ENCODE results near the gene ATP6V1G2. TPM values are rescaled to one million over a fixed set of nuclear protein-coding genes. Genes with fewer than 3 reads are reported as not detected.

The ATP6V1G2 gene
- polyA plus RNA-seq, 3 donors, result 6.5 to 11.3 (median 7.5) TPM

Other genes starting within 250 kb of the ATP6V1G2 start
- gene HLA-B, start 189.4 kb downstream of the ATP6V1G2 start, polyA plus RNA-seq (ENCODE audit: insufficient read length in 3 of 3), result 100 to 1,000 TPM; 104 to 117 (median 116) TPM
- 10 to 100 TPM in 2 of 3 donors, 1 to 10 TPM in 1; 7.0 to 11.8 (median 11.4) TPM for gene MICA, start 143.0 kb downstream of the ATP6V1G2 start, polyA plus RNA-seq (ENCODE audit: insufficient read length in 3 of 3)
- gene MICB, start 48.5 kb downstream of the ATP6V1G2 start, polyA plus RNA-seq (ENCODE audit: insufficient read length in 3 of 3), result 1 to 10 TPM; 1.4 to 1.9 (median 1.4) TPM
- 10 to 100 TPM; 19.5 to 24.1 (median 21.9) TPM for gene MCCD1, start 17.6 kb downstream of the ATP6V1G2 start, polyA plus RNA-seq (ENCODE audit: insufficient read length in 3 of 3)
- 100 to 1,000 TPM; 563 to 680 (median 632) TPM for gene DDX39B, start 4.6 kb downstream of the ATP6V1G2 start, polyA plus RNA-seq (ENCODE audit: insufficient read length in 3 of 3)
- 10 to 100 TPM; 22.1 to 30.3 (median 26.5) TPM for gene NFKBIL1, start 1.0 kb upstream of the ATP6V1G2 start, polyA plus RNA-seq (ENCODE audit: insufficient read length in 3 of 3)
- gene LTA, start 25.7 kb upstream of the ATP6V1G2 start, polyA plus RNA-seq (ENCODE audit: insufficient read length in 3 of 3), result under 1 TPM; 0.27 to 0.42 (median 0.30) TPM
- under 1 TPM in 1 of 3 donors, not detected in 2; 0.19 TPM for gene TNF, start 29.0 kb upstream of the ATP6V1G2 start, polyA plus RNA-seq (ENCODE audit: insufficient read length in 3 of 3)
- 1 to 10 TPM; 1.8 to 2.7 (median 2.0) TPM for gene LTB, start 35.8 kb upstream of the ATP6V1G2 start, polyA plus RNA-seq (ENCODE audit: insufficient read length in 3 of 3)
- gene LST1, start 39.7 kb upstream of the ATP6V1G2 start, polyA plus RNA-seq (ENCODE audit: insufficient read length in 3 of 3), result 1 to 10 TPM; 5.0 to 6.7 (median 5.1) TPM
- gene NCR3, start 46.4 kb upstream of the ATP6V1G2 start, polyA plus RNA-seq (ENCODE audit: insufficient read length in 3 of 3), result under 1 TPM in 1 of 3 donors, not detected in 2; 0.43 TPM
- gene AIF1, start 68.6 kb upstream of the ATP6V1G2 start, polyA plus RNA-seq (ENCODE audit: insufficient read length in 3 of 3), result 10 to 100 TPM; 66.1 to 77.7 (median 74.7) TPM
- gene PRRC2A, start 74.1 kb upstream of the ATP6V1G2 start, polyA plus RNA-seq (ENCODE audit: insufficient read length in 3 of 3), result 100 to 1,000 TPM; 209 to 221 (median 210) TPM
- gene BAG6, start 106.1 kb upstream of the ATP6V1G2 start, polyA plus RNA-seq (ENCODE audit: insufficient read length in 3 of 3), result 100 to 1,000 TPM; 245 to 281 (median 259) TPM
- 100 to 1,000 TPM; 109 to 116 (median 110) TPM for gene APOM, start 109.3 kb upstream of the ATP6V1G2 start, polyA plus RNA-seq (ENCODE audit: insufficient read length in 3 of 3)
- gene C6orf47, start 114.2 kb upstream of the ATP6V1G2 start, polyA plus RNA-seq (ENCODE audit: insufficient read length in 3 of 3), result 10 to 100 TPM; 19.6 to 24.4 (median 20.5) TPM
- gene GPANK1, start 118.4 kb upstream of the ATP6V1G2 start, polyA plus RNA-seq (ENCODE audit: insufficient read length in 3 of 3), result 10 to 100 TPM; 26.2 to 33.9 (median 33.8) TPM
- gene CSNK2B, start 119.5 kb upstream of the ATP6V1G2 start, polyA plus RNA-seq (ENCODE audit: insufficient read length in 3 of 3), result 100 to 1,000 TPM; 227 to 252 (median 236) TPM
- 10 to 100 TPM; 19.0 to 38.1 (median 35.1) TPM for gene LY6G5B, start 123.4 kb upstream of the ATP6V1G2 start, polyA plus RNA-seq (ENCODE audit: insufficient read length in 3 of 3)
- gene LY6G5C, start 134.5 kb upstream of the ATP6V1G2 start, polyA plus RNA-seq (ENCODE audit: insufficient read length in 3 of 3), result 1 to 10 TPM; 2.6 to 4.3 (median 3.6) TPM
- gene ABHD16A, start 156.7 kb upstream of the ATP6V1G2 start, polyA plus RNA-seq (ENCODE audit: insufficient read length in 3 of 3), result 10 to 100 TPM; 63.2 to 68.7 (median 63.5) TPM
- 1 to 10 TPM in 2 of 3 donors, under 1 TPM in 1; 0.43 to 1.0 (median 1.0) TPM for gene LY6G6F, start 160.3 kb upstream of the ATP6V1G2 start, polyA plus RNA-seq (ENCODE audit: insufficient read length in 3 of 3)
- not detected for gene LY6G6D, start 168.7 kb upstream of the ATP6V1G2 start, polyA plus RNA-seq (ENCODE audit: insufficient read length in 3 of 3)
- under 1 TPM; 0.28 to 0.89 (median 0.69) TPM for gene LY6G6C, start 175.1 kb upstream of the ATP6V1G2 start, polyA plus RNA-seq (ENCODE audit: insufficient read length in 3 of 3)
- 1 to 10 TPM; 1.5 to 1.9 (median 1.7) TPM for gene MPIG6B, start 176.8 kb upstream of the ATP6V1G2 start, polyA plus RNA-seq (ENCODE audit: insufficient read length in 3 of 3)
- 100 to 1,000 TPM; 189 to 234 (median 211) TPM for gene DDAH2, start 182.7 kb upstream of the ATP6V1G2 start, polyA plus RNA-seq (ENCODE audit: insufficient read length in 3 of 3)
- gene CLIC1, start 189.9 kb upstream of the ATP6V1G2 start, polyA plus RNA-seq (ENCODE audit: insufficient read length in 3 of 3), result 100 to 1,000 TPM; 280 to 320 (median 296) TPM
- 10 to 100 TPM; 18.1 to 54.6 (median 52.1) TPM for gene MSH5, start 193.4 kb upstream of the ATP6V1G2 start, polyA plus RNA-seq (ENCODE audit: insufficient read length in 3 of 3)
- gene SAPCD1, start 216.0 kb upstream of the ATP6V1G2 start, polyA plus RNA-seq (ENCODE audit: insufficient read length in 3 of 3), result 10 to 100 TPM in 2 of 3 donors, 1 to 10 TPM in 1; 5.6 to 13.8 (median 10.7) TPM
- gene VWA7, start 230.7 kb upstream of the ATP6V1G2 start, polyA plus RNA-seq (ENCODE audit: insufficient read length in 3 of 3), result 10 to 100 TPM in 2 of 3 donors, 1 to 10 TPM in 1; 8.8 to 14.0 (median 13.1) TPM
- gene VARS1, start 249.1 kb upstream of the ATP6V1G2 start, polyA plus RNA-seq (ENCODE audit: insufficient read length in 3 of 3), result 10 to 100 TPM; 60.0 to 71.2 (median 65.2) TPM

Data from renal pelvis (tissue), 3 donors.